H1 (cell line): ENCODE data around the gene CAPN7.

Experiments used
- CEBPB ChIP-seq: IDR thresholded peaks from 2 replicates; pipeline ENCODE4 v1.6.1; 2012; ENCODE audit warnings: low read depth, low read length
- CHD1 ChIP-seq: IDR thresholded peaks from 2 replicates; pipeline ENCODE4 v1.6.1; 2012; ENCODE audit warnings: low read depth, low read length, improper control_type of control experiment
- CTCF ChIP-seq, 3 experiments: IDR thresholded peaks; 1 replicate in 2 of 3; 2 replicates in 1 of 3; pipeline versions ENCODE4 v1.5.1 to v1.6.1; 2011; ENCODE audit warnings: low read length in 3 of 3, mild to moderate bottlenecking in 3 of 3, inconsistent platforms in 2 of 3, low read depth in 1 of 3, moderate library complexity in 1 of 3; ENCODE audit not compliant: insufficient read depth in 1 of 3; ENCODE audit errors: control extremely low read depth in 1 of 3
- EP300 ChIP-seq, 2 experiments: IDR thresholded peaks; 1 replicate in 1 of 2; 2 replicates in 1 of 2; pipeline ENCODE4 v1.6.1; 2011 to 2012; ENCODE audit warnings: low read depth in 2 of 2, low read length in 2 of 2, mild to moderate bottlenecking in 2 of 2, borderline replicate concordance in 1 of 2, inconsistent platforms in 1 of 2, moderate library complexity in 1 of 2
- FOSL1 ChIP-seq: IDR thresholded peaks from 2 replicates; pipeline ENCODE4 v1.6.1; 2011; ENCODE audit warnings: mild to moderate bottlenecking, low read depth, low read length, moderate library complexity; ENCODE audit not compliant: insufficient read depth
- POLR2A ChIP-seq, 2 experiments: IDR thresholded peaks; 1 replicate in 1 of 2; 2 replicates in 1 of 2; pipeline ENCODE4 v1.6.1; 2011; ENCODE audit warnings: low read depth in 2 of 2, low read length in 2 of 2, mild to moderate bottlenecking in 2 of 2; ENCODE audit errors: control extremely low read depth in 1 of 2
- POLR2AphosphoS5 ChIP-seq: IDR thresholded peaks from 2 replicates; pipeline ENCODE4 v1.6.1; 2011; ENCODE audit warnings: low read depth, low read length
- RBBP5 ChIP-seq: IDR thresholded peaks from 2 replicates; pipeline ENCODE4 v1.7.1; 2012; ENCODE audit warnings: low read depth, mild to moderate bottlenecking, inconsistent platforms, low read length, moderate library complexity, borderline replicate concordance
- RXRA ChIP-seq: IDR thresholded peaks from 2 replicates; pipeline ENCODE4 v1.6.1; 2011; ENCODE audit warnings: low read depth, mild to moderate bottlenecking, low read length, moderate library complexity; ENCODE audit not compliant: insufficient read depth
- SRF ChIP-seq: IDR thresholded peaks from 2 replicates; pipeline ENCODE4 v1.6.1; 2011; ENCODE audit warnings: mild to moderate bottlenecking, low read depth, low read length, moderate library complexity
- TAF1 ChIP-seq: IDR thresholded peaks from 2 replicates; pipeline ENCODE4 v1.6.1; 2011; ENCODE audit warnings: mild to moderate bottlenecking, low read depth, low read length

DNA sequence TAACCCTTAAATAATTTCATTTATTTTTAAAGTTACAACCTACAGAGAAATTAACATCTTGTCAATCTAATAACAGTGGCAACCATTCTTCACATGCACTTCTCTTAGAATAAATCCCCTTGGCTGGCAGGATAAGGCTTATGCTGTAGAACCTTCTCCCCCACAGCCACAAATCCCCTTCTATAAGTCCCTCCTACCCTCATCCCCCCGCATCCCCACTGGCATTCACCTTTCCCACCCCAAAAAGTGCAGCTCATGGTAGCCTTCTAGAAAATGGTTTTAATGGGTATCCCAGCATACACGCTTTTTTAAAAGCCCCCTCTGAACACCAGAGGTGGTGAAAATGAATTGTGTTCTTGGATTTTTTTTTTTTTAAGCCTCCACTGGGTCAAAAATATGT, 49.2 kb downstream of the CAPN7 start:
- TF ChIP-seq POLR2AphosphoS5 = no peak
- TF ChIP-seq CTCF (IDR thresholded peaks at IDR 0.05; ENCODE audit: control extremely low read depth in 1 of 3, insufficient read depth in 1 of 3, low read depth in 1 of 3, low read length in 3 of 3) = no peak
- no peak for TF ChIP-seq CHD1
- no peak for TF ChIP-seq CEBPB
- TF ChIP-seq POLR2A (IDR thresholded peaks at IDR 0.05; ENCODE audit: control extremely low read depth in 1 of 2, low read depth in 2 of 2, low read length in 2 of 2) = no peak
- TF ChIP-seq RBBP5 = no peak
- no peak for TF ChIP-seq RXRA
- no peak for TF ChIP-seq SRF
- no peak for TF ChIP-seq FOSL1
- TF ChIP-seq TAF1 = no peak
- TF ChIP-seq EP300 (IDR thresholded peaks at IDR 0.05; ENCODE audit: borderline replicate concordance in 1 of 2, low read depth in 2 of 2, low read length in 2 of 2) = no peak
